D721Med (cell line): Measurements from ENCODE around the gene GMDS.

ENCODE experiments used
- DNase-seq: peaks from one replicate; pipeline ENCODE4 v3.0.0; 2011; ENCODE audit warnings: low spot score; ENCODE audit not compliant: insufficient read length
- FAIRE-seq: peaks from 2 replicates; lab custom pipeline; 2011; peaks lifted over from hg19 to GRCh38; lab: Jason Lieb, UNC
- CTCF ChIP-seq: IDR thresholded peaks from 2 replicates; pipeline ENCODE4 v1.5.1; 2012; ENCODE audit warnings: mild to moderate bottlenecking, control low read depth; ENCODE audit not compliant: insufficient read depth; ENCODE audit errors: missing control alignments

The GMDS gene

GRCh38 chr6:1662534-1662933, 582.9 kb downstream of the GMDS start:
- DNase-seq (no peak), FAIRE-seq (no peak)
- TF ChIP-seq CTCF, result no peak

DNA sequence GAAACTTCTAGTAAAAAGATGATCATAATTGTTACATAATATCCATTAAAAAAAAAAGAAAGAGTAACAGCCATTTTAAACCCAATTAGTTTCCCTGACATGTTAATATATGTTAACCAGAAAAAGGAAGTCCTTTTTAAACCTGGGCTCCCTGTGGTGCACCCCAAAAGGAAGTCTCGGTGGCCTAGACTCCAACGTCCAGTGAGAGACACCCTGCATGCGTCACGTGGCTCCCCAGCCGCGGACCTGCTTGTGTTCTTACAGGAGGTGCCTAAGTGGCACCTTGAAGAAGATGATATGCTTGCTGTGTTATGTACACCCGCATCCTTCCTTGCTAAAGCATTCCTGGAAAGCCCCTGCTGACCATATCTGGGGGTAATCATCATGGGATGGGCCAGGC, 585.6 kb downstream of the GMDS start:
- no peak for TF ChIP-seq CTCF
- FAIRE-seq (no peak), DNase-seq (no peak)

GRCh38 chr6:1658212-1659005, 587.0 kb downstream of the GMDS start:
- TF ChIP-seq CTCF, result no peak
- DNase-seq, result no peak
- no peak for FAIRE-seq

DNA sequence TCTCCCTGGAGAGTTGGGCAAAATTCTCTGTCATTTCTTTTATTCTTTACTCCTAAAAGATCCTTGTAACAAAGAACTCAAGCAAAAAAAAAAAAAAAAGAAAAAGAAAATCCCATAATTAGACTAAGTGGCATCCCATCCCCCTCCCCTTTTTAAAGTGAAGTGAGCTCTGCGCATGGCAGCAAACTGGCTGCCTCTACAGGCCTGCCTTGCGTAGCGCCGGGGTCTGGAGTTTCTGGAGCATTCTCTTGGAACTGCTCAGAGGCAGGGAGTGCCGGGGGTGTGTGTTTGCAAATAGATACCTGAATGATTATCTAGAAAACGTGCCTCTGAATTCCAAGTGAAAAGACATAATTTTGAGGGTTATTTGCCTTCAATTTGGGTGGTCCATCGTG, 587.6 kb downstream of the GMDS start:
- no peak for TF ChIP-seq CTCF
- FAIRE-seq, result no peak
- DNase-seq, result no peak

- TF ChIP-seq CTCF, result no peak
- FAIRE-seq (no peak), DNase-seq (no peak)
Measured at GRCh38 chr6:1657116-1657770, 588.2 kb downstream of the GMDS start.

- no peak for FAIRE-seq
- TF ChIP-seq CTCF, result no peak
- DNase-seq, result no peak
Measured at GRCh38 chr6:1654054-1654453, 591.4 kb downstream of the GMDS start.

DNA sequence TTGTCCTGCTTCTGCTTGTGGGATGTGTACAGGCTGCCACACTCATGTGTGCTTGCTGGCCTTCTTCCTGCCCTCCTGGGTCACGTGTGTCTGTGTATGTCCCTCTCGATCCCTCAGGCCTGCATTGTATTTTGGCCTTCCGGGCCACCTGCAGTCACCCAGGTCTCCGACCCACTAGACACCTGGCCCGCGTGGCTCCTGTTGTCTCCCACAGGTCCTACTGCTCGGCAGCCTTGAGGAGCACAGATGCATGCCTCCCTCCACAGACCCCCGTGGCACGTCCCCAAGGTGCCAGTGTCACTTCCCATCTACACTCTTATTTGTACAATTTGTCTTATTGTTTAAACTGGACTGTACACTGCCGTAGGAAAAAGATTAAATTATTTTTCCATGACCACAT, 592.6 kb downstream of the GMDS start:
- no peak for DNase-seq

More for the DNA sequence above, 592.6 kb downstream of the GMDS start:
- no peak for TF ChIP-seq CTCF
- no peak for FAIRE-seq
